ENCODE data around the gene SLC1A2. TPM values are rescaled to one million over a fixed set of nuclear protein-coding genes. Genes with fewer than 3 reads are reported as not detected.

SLC1A2 gene
- total RNA-seq, 1 donor from 2014 or later, result 0.98 TPM

- ATAC-seq, result no peak
- no peak for DNase-seq (ENCODE audit: low spot score)
- intact Hi-C loops (cut with DNase I), result no loop called here
These were observed 3.9 kb downstream of the SLC1A2 start for GRCh38 chr11:35415487-35415886.

- ATAC-seq (no peak), DNase-seq (ENCODE audit: low spot score) (no peak)
- intact Hi-C loops (cut with DNase I), result no loop called here
These were observed 4.6 kb downstream of the SLC1A2 start for GRCh38 chr11:35414776-35415175.

GRCh38 chr11:35414311-35414710 lies 5.0 kb downstream of the SLC1A2 start:
- no peak for DNase-seq (ENCODE audit: low spot score)
- ATAC-seq, result no peak
- intact Hi-C loops (cut with DNase I), result no loop called here

GRCh38 chr11:35413598-35413997 lies 5.8 kb downstream of the SLC1A2 start:
- intact Hi-C loops (cut with DNase I), result no loop called here
- DNase-seq (ENCODE audit: low spot score) (no peak), ATAC-seq (no peak)

- ATAC-seq (no peak), DNase-seq (ENCODE audit: low spot score) (no peak)
- intact Hi-C loops (cut with DNase I), result no loop called here
These were observed 7.1 kb downstream of the SLC1A2 start for GRCh38 chr11:35412285-35412684.

GRCh38 chr11:35407041-35407440 lies 12.3 kb downstream of the SLC1A2 start:
- DNase-seq (ENCODE audit: low spot score), result no peak
- ATAC-seq, result no peak
- intact Hi-C loops (cut with DNase I), result no loop called here

GRCh38 chr11:35404388-35404775 lies 15.0 kb downstream of the SLC1A2 start:
- ATAC-seq (peak; percentile 30), DNase-seq (ENCODE audit: low spot score) (no peak)
- intact Hi-C loops (cut with DNase I), result no loop called here

- intact Hi-C loops (cut with DNase I), result no loop called here
These were observed 15.5 kb downstream of the SLC1A2 start for GRCh38 chr11:35403765-35404387.

GRCh38 chr11:35402751-35403660 lies 16.4 kb downstream of the SLC1A2 start:
- DNase-seq (ENCODE audit: low spot score) (no peak), ATAC-seq (no peak)
- intact Hi-C loops (cut with DNase I), result no loop called here

More at GRCh38 chr11:35403765-35404387, 15.5 kb downstream of the SLC1A2 start:
- ATAC-seq (no peak), DNase-seq (ENCODE audit: low spot score) (no peak)

- DNase-seq (ENCODE audit: low spot score) (no peak), ATAC-seq (no peak)
- intact Hi-C loops (cut with DNase I), result no loop called here
These were observed 20.5 kb downstream of the SLC1A2 start for GRCh38 chr11:35398881-35399280.

- no peak for DNase-seq (ENCODE audit: low spot score)
- intact Hi-C loops (cut with DNase I), result loop anchor here (5.0 kb wide), 1 partner anchor 468 kb away; no protein-coding TSS in a partner anchor
- no peak for ATAC-seq
These were observed 24.4 kb downstream of the SLC1A2 start for GRCh38 chr11:35394941-35395340.

GRCh38 chr11:35393098-35393497 lies 26.3 kb downstream of the SLC1A2 start:
- DNase-seq (ENCODE audit: low spot score) (no peak), ATAC-seq (no peak)
- intact Hi-C loops (cut with DNase I), result loop anchor here (5.0 kb wide), 1 partner anchor 466 kb away; no protein-coding TSS in a partner anchor

GRCh38 chr11:35391922-35392688 lies 27.3 kb downstream of the SLC1A2 start:
- ATAC-seq, result peak; percentile 96
- intact Hi-C loops (cut with DNase I), result loop anchor here (5.0 kb wide), 1 partner anchor 465 kb away; no protein-coding TSS in a partner anchor
- DNase-seq (ENCODE audit: low spot score), result peak; percentile 93

GRCh38 chr11:35390737-35391682 lies 28.3 kb downstream of the SLC1A2 start:
- intact Hi-C loops (cut with DNase I), result loop anchor here (5.0 kb wide), 1 partner anchor 464 kb away; no protein-coding TSS in a partner anchor
- ATAC-seq, result no peak
- DNase-seq (ENCODE audit: low spot score), result no peak

- DNase-seq (ENCODE audit: low spot score) (no peak), ATAC-seq (no peak)
- intact Hi-C loops (cut with DNase I), result loop anchor here (5.0 kb wide), 1 partner anchor 463 kb away; no protein-coding TSS in a partner anchor
These were observed 29.4 kb downstream of the SLC1A2 start for GRCh38 chr11:35389897-35390465.

GRCh38 chr11:35389112-35389511 lies 30.2 kb downstream of the SLC1A2 start:
- DNase-seq (ENCODE audit: low spot score) (no peak), ATAC-seq (no peak)
- intact Hi-C loops (cut with DNase I), result no loop called here

- ATAC-seq (no peak), DNase-seq (ENCODE audit: low spot score) (no peak)
- intact Hi-C loops (cut with DNase I), result no loop called here
These were observed 31.3 kb downstream of the SLC1A2 start for GRCh38 chr11:35388061-35388460.
